ENCODE data around the gene ZC3H12A. TPM values are rescaled to one million over a fixed set of nuclear protein-coding genes. Genes with fewer than 3 reads are reported as not detected.
A peak's percentile ranks its signal among the peaks of the same experiment; 100 is the strongest.
"Not testable (repeated sequence)": the region's sequence is repeated elsewhere in the genome, so short reads cannot be mapped to it uniquely, and the experiment has no call there.

ZC3H12A gene
- total RNA-seq, 6 donors from 2014 or later: 17.6 to 55.5 (median 26.2) TPM

DNA sequence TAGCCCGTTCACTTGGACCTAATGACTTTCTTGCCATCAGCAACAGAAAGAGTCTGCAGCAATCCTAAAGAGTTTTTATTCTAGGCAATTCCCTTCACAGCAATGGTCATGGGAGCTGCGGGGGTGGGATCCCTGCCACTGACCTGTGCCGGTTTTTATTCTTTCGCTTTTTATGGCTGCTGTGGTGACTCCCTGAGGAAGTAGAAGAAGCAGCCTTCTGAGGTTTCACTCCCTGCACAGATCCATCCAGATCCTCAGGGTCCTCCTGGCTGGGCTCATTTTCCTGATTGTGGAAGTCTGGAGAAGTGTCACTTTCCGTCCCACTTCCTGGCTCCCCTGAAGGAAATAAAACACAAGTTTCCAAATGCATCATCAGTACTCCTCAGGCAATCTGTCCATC, 27.3 kb downstream of the ZC3H12A start:
- Histone ChIP-seq H3K4me3 (no peak overlapping the region), H3K27me3 (no peaks in the 10 kb centered on the region), H3K9me3 (no peaks in the 10 kb centered on the region), H3K27ac (no peak overlapping the region), H3K36me3 (peaks cover 3 to 76% (median 44%) of the 10 kb centered on the region in 4 donors), H3K4me1 (peaks cover 10 to 14% (median 14%) of the 10 kb centered on the region in 4 donors)
- TF ChIP-seq CTCF (IDR thresholded peaks at IDR 0.05): no peak
- TF ChIP-seq EP300 (IDR thresholded peaks at IDR 0.05): no peak
- no peak for TF ChIP-seq POLR2AphosphoS5 (IDR thresholded peaks at IDR 0.05)
- no peak for TF ChIP-seq POLR2A (IDR thresholded peaks at IDR 0.05)
- DNase-seq (no peak), ATAC-seq (ENCODE audit: low FRiP score in 2 of 2) (no peak)
- WGBS, 2 donors: 91 to 92% methylated on average over 5 of the region's 5 CpGs

DNA sequence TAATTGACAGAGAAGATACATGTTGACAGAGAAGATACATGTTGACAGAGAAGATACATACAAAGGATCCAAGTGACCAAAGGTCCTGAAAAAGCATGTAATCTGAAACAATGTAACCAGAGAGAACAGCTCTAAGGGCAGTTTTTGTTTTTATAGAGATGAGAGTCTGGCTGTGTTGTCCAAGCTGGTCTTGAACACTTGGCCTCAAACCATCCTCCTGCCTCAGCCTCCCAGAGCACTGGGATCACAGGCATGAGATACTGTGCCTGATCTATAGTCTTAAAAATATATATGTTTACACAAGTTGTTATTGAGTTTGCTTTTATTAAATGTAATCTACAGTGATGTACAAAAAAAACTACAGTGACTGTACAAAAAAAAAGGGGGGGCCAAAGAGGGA, 27.7 kb downstream of the ZC3H12A start:
- no peak overlapping the region for H3K27ac ChIP-seq

GRCh38 chr1:37502791-37503190, 28.4 kb downstream of the ZC3H12A start:
- peaks cover 3 to 85% (median 45%) of the 10 kb centered on the region in 4 donors for H3K36me3 ChIP-seq
- not testable (repeated sequence) for ATAC-seq (ENCODE audit: low FRiP score in 2 of 2); H3K27ac ChIP-seq; H3K9me3 ChIP-seq; DNase-seq; H3K27me3 ChIP-seq; H3K4me3 ChIP-seq
- 100% methylated on average over 2 of the region's 2 CpGs for WGBS, 2 donors
- H3K4me1 ChIP-seq: peaks cover 10 to 14% (median 14%) of the 10 kb centered on the region in 4 donors

More for the DNA sequence above, 27.7 kb downstream of the ZC3H12A start:
- H3K4me1 ChIP-seq: peaks cover 10 to 14% (median 14%) of the 10 kb centered on the region in 4 donors
- H3K36me3 ChIP-seq: peaks cover 3 to 80% (median 46%) of the 10 kb centered on the region in 4 donors
- ATAC-seq (ENCODE audit: low FRiP score in 2 of 2) (no peak), DNase-seq (no peak)
- no peak overlapping the region for H3K4me3 ChIP-seq
- no peaks in the 10 kb centered on the region for H3K27me3 ChIP-seq
- no peaks in the 10 kb centered on the region for H3K9me3 ChIP-seq
- TF ChIP-seq POLR2AphosphoS5 (IDR thresholded peaks at IDR 0.05) (no peak), EP300 (IDR thresholded peaks at IDR 0.05) (no peak), POLR2A (IDR thresholded peaks at IDR 0.05) (no peak), CTCF (IDR thresholded peaks at IDR 0.05) (no peak)

- DNase-seq (no peak), ATAC-seq (ENCODE audit: low FRiP score in 2 of 2) (peak in 1 of 2 donors; percentile 46)
- WGBS, 2 donors: 85 to 87% methylated on average over 2 of the region's 2 CpGs
- no peaks in the 10 kb centered on the region for H3K4me1 ChIP-seq
- H3K27ac ChIP-seq: no peak overlapping the region
- H3K36me3 ChIP-seq: peaks cover 6 to 79% (median 42%) of the 10 kb centered on the region in 4 donors
- H3K4me3 ChIP-seq: no peak overlapping the region
- H3K27me3 ChIP-seq: no peaks in the 10 kb centered on the region
- TF ChIP-seq POLR2A (IDR thresholded peaks at IDR 0.05) (no peak), CTCF (IDR thresholded peaks at IDR 0.05) (no peak), POLR2AphosphoS5 (IDR thresholded peaks at IDR 0.05) (no peak), EP300 (IDR thresholded peaks at IDR 0.05) (no peak)
- H3K9me3 ChIP-seq: no peaks in the 10 kb centered on the region
These were observed 32.4 kb downstream of the ZC3H12A start for GRCh38 chr1:37506740-37507139.

DNA sequence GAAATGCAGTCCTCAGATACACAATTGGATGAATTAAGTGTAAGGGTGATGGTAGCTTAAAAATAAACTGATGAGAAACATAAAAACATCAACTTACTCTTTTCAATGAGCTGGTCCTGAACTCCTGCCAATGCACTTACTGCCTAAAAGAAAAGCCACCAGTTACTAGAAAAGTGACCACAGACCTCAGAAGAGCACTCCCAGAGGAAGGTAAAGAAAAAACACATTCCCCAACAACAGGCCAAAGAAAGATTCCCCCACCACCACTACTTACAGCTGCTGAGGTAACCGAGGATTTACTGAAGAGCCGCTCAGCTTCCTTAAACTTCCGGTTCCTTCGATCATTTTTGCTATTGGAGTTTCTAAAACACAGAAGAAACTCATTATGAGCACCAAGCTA, 34.8 kb downstream of the ZC3H12A start:
- Histone ChIP-seq H3K4me3 (no peak overlapping the region), H3K27me3 (no peaks in the 10 kb centered on the region), H3K9me3 (no peaks in the 10 kb centered on the region), H3K27ac (no peak overlapping the region), H3K36me3 (peaks cover 5 to 73% (median 33%) of the 10 kb centered on the region in 4 donors), H3K4me1 (peaks cover 7 to 16% (median 10%) of the 10 kb centered on the region in 4 donors)
- 81 to 86% methylated on average over 4 of the region's 4 CpGs for WGBS, 2 donors
- ATAC-seq (ENCODE audit: low FRiP score in 2 of 2): no peak
- TF ChIP-seq CTCF (IDR thresholded peaks at IDR 0.05) (no peak), EP300 (IDR thresholded peaks at IDR 0.05) (no peak), POLR2AphosphoS5 (IDR thresholded peaks at IDR 0.05) (no peak), POLR2A (IDR thresholded peaks at IDR 0.05) (no peak)
- no peak for DNase-seq
